ENCODE measurements around the gene TCFL5. TPM values are rescaled to one million over a fixed set of nuclear protein-coding genes. Genes with fewer than 3 reads are reported as not detected.

The TCFL5 gene
- total and polyA plus RNA-seq, 3 donors from 2014 or later: 66.4 to 184 (median 85.3) TPM

GRCh38 chr20:62802026-62802712, 59.5 kb downstream of the TCFL5 start:
- Histone ChIP-seq H3K4me3 (no peak overlapping the region), H3K36me3 (ENCODE audit: low read depth, missing control alignments) (no peaks in the 10 kb centered on the region), H3K4me1 (peaks cover 20% of the 10 kb centered on the region), H3K9me3 (no peaks in the 10 kb centered on the region), H3K27ac (no peak overlapping the region), H3K27me3 (no peaks in the 10 kb centered on the region)
- TF ChIP-seq POLR2A (IDR thresholded peaks at IDR 0.05) (no peak), CTCF (IDR thresholded peaks at IDR 0.05) (no peak)
- 81 to 83% methylated on average over 22 of the region's 22 CpGs for WGBS, 2 donors
- intact Hi-C loops (cut with DNase I; ENCODE audit: low total_unique reads): no loop called here
- DNase-seq: no peak

- H3K27ac ChIP-seq: no peak overlapping the region
- intact Hi-C loops (cut with DNase I; ENCODE audit: low total_unique reads): no loop called here
- no peaks in the 10 kb centered on the region for H3K9me3 ChIP-seq
- no peak overlapping the region for H3K4me3 ChIP-seq
- TF ChIP-seq POLR2A (IDR thresholded peaks at IDR 0.05) (no peak), CTCF (IDR thresholded peaks at IDR 0.05) (no peak)
- DNase-seq: no peak
- peaks cover 19% of the 10 kb centered on the region for H3K4me1 ChIP-seq
- no peaks in the 10 kb centered on the region for H3K36me3 ChIP-seq (ENCODE audit: low read depth, missing control alignments)
- 87 to 88% methylated on average over 8 to 15 of the region's 15 CpGs for WGBS, 2 donors
- H3K27me3 ChIP-seq: no peaks in the 10 kb centered on the region
These were observed 60.2 kb downstream of the TCFL5 start for GRCh38 chr20:62801284-62802010.

DNA sequence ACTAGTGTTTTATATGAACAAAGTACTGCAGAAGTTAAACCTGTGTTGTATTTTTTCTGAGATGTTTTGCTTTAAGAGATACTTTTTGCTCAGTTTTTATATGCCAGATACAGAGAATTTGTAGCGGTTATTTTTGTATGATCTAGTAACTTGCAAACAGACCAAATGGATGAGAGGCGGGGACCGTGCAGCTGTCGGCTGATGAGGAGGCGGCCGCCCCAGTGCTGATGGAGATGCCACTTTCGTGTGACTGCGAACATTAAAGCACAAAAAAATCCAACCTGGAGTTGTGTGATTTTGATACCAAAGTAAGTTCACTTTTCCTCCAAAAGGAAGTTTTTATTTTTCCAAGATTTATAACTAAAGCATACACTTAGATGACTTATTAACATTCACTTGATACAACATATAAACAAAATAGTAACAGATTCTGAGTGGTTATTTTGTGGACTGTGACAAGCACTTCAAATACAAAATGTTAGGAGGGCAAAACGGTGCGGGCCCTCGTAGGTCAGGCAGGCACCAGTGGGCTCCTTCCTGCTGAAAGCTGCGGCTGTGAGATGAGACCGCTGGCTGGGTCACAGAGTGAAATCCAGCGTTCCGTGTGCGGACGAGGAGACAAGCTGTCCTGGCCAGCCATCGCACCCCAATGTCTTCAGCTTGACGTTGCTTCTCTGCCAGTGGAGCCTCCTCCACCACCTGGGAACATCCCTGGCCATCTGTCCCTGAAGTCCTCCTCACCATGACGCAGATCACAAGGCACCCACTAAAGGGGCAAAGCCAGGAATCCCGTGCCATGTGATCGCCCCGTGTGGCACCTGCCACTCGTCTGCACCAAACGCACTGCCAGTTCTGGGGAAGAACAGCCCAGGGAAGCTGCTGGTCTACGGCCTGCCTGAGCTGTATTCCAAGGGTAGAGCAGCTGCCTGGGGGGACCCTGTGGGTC, 61.0 kb downstream of the TCFL5 start:
- Histone ChIP-seq H3K36me3 (ENCODE audit: low read depth, missing control alignments) (no peaks in the 10 kb centered on the region), H3K4me1 (peaks cover 10% of the 10 kb centered on the region), H3K27me3 (no peaks in the 10 kb centered on the region), H3K9me3 (no peaks in the 10 kb centered on the region), H3K27ac (no peak overlapping the region), H3K4me3 (no peak overlapping the region)
- no peak for TF ChIP-seq POLR2A (IDR thresholded peaks at IDR 0.05)
- TF ChIP-seq CTCF (IDR thresholded peaks at IDR 0.05): no peak
- WGBS, 2 donors: 81 to 88% methylated on average over 17 to 26 of the region's 26 CpGs
- DNase-seq: no peak
- intact Hi-C loops (cut with DNase I; ENCODE audit: low total_unique reads): no loop called here

DNA sequence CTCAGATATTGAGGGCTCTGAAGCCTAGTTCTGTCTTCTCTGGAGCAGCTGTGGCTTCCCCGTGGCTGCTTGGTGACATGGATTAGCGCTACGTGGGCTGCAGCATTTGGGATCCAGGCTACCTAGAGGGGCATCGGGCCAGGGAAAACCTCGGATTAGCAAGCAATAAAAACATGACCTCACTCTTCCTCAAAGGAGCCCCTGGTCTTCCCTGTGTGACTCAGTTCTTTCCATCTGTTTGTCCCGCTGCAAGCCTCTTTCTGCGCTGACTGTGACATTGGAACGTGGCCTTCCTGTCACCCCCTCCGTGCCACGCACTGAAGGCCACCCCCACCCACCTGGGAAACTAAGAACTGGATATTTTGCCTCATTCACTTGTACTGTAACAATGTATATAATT, 61.7 kb downstream of the TCFL5 start:
- Histone ChIP-seq H3K9me3 (no peaks in the 10 kb centered on the region), H3K36me3 (ENCODE audit: low read depth, missing control alignments) (no peaks in the 10 kb centered on the region), H3K4me3 (no peak overlapping the region), H3K27ac (no peak overlapping the region), H3K27me3 (no peaks in the 10 kb centered on the region), H3K4me1 (peaks cover 8% of the 10 kb centered on the region)
- no peak for DNase-seq
- WGBS, 2 donors: 78 to 85% methylated on average over 9 to 10 of the region's 10 CpGs
- TF ChIP-seq CTCF (IDR thresholded peaks at IDR 0.05): no peak
- TF ChIP-seq POLR2A (IDR thresholded peaks at IDR 0.05): no peak
- intact Hi-C loops (cut with DNase I; ENCODE audit: low total_unique reads): no loop called here
